ENCODE results near the gene JUND.
A peak's percentile ranks its signal among the peaks of the same experiment; 100 is the strongest.

The JUND gene

DNA sequence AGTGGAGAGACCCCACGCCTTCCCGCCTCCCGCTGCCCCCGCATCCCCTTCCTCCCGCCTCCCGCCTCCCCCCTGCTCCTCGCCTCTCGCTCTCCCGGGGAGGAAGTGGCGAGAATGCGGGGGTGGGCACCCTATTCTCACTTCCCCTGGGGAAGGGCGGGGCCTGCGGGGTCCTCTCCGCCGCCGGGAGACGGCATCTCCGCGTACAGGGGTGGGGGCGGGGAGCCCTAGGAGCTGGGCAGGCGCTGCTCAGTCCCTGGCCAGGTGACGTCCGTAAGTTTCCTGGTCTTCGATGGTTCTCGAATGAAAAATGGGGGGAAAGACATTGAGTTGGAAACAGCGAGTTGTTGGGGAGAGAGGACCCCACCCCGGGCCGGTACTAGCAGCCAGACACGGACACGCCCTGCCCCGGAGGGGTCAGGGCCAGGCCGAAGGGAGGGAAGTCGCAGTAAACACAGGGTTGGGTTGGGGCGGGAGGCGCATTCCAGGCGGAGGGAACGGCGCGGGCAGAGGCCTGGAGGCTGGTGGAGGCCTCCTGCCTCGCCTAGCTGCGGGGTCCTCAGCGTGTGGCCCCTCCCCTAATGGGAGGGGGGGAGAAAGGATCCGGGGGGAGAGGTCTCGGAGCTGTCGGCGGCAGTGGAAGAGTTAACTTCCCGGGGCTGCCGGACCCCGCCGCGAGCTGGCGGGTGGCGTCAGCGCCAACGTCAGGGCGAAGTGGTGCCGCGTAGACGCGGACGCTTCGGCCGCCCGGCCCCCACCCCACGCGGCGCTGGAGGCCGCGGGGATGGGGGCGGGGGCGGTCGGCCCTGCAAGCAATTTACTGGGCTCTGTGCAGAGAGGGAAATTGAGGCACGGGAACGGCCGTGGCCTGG, 10.4 kb upstream of the JUND start:
- Histone ChIP-seq H3K27ac (replicated peaks) (peak overlapping the region; percentile 96), H3K4me3 (replicated peaks; ENCODE audit: insufficient read depth, low read length) (peak overlapping the region; percentile 41), H3K27me3 (ENCODE audit: insufficient read depth, poor library complexity, severe bottlenecking) (no peaks in the 10 kb centered on the region)
- TF ChIP-seq, protein P1, sequence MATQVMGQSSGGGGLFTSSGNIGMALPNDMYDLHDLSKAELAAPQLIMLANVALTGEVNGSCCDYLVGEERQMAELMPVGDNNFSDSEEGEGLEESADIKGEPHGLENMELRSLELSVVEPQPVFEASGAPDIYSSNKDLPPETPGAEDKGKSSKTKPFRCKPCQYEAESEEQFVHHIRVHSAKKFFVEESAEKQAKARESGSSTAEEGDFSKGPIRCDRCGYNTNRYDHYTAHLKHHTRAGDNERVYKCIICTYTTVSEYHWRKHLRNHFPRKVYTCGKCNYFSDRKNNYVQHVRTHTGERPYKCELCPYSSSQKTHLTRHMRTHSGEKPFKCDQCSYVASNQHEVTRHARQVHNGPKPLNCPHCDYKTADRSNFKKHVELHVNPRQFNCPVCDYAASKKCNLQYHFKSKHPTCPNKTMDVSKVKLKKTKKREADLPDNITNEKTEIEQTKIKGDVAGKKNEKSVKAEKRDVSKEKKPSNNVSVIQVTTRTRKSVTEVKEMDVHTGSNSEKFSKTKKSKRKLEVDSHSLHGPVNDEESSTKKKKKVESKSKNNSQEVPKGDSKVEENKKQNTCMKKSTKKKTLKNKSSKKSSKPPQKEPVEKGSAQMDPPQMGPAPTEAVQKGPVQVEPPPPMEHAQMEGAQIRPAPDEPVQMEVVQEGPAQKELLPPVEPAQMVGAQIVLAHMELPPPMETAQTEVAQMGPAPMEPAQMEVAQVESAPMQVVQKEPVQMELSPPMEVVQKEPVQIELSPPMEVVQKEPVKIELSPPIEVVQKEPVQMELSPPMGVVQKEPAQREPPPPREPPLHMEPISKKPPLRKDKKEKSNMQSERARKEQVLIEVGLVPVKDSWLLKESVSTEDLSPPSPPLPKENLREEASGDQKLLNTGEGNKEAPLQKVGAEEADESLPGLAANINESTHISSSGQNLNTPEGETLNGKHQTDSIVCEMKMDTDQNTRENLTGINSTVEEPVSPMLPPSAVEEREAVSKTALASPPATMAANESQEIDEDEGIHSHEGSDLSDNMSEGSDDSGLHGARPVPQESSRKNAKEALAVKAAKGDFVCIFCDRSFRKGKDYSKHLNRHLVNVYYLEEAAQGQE (IDR thresholded peaks at IDR 0.05; ENCODE audit: insufficient replicate concordance, low read depth) = no peak
- TF ChIP-seq POLR2AphosphoS5 (IDR thresholded peaks at IDR 0.05; ENCODE audit: low read depth) (peak; percentile 68), SPI1 (IDR thresholded peaks at IDR 0.05; ENCODE audit: borderline replicate concordance, low read depth) (peak; percentile 99), CTCF (IDR thresholded peaks at IDR 0.05; ENCODE audit: insufficient read depth, low read length) (no peak), GABPA (IDR thresholded peaks at IDR 0.05; ENCODE audit: low read depth) (peak; percentile 66)
- peak; percentile 93 to 96 for DNase-seq (ENCODE audit: low read depth in 1 of 2, low spot score in 1 of 2)

DNA sequence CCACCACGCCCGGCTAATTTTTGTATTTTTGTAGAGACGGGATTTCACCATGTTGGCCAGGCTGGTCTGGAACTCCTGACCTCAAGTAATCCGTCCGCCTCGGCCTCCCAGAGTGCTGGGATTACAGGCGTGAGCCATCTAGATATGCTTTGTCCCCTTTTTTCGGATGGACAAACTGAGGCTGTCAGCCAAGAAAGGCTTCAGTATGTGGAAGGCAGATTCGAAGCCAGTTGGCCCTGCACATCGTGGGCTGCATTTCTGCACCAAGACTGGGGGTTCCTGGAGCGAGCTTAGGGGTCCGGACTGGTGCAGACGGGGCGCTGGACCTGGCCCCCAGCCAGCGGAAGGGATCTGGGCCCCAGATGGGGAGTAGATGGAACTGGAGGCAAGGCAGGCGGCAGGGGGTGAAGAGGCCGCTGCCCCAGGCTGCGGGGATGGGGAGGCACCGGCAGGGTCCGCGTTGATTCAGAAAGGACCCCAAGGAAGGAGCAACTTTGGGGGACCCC, 9.7 kb upstream of the JUND start:
- DNase-seq (ENCODE audit: low read depth in 1 of 2, low spot score in 1 of 2) = no peak
- H3K4me3 ChIP-seq (replicated peaks; ENCODE audit: insufficient read depth, low read length) = peak overlapping the region; percentile 41
- peak overlapping the region; percentile 96 for H3K27ac ChIP-seq (replicated peaks)
- no peaks in the 10 kb centered on the region for H3K27me3 ChIP-seq (ENCODE audit: insufficient read depth, poor library complexity, severe bottlenecking)
- TF ChIP-seq CTCF (IDR thresholded peaks at IDR 0.05; ENCODE audit: insufficient read depth, low read length) (no peak), SPI1 (IDR thresholded peaks at IDR 0.05; ENCODE audit: borderline replicate concordance, low read depth) (no peak), GABPA (IDR thresholded peaks at IDR 0.05; ENCODE audit: low read depth) (no peak), POLR2AphosphoS5 (IDR thresholded peaks at IDR 0.05; ENCODE audit: low read depth) (no peak)
- TF ChIP-seq, protein P1 (IDR thresholded peaks at IDR 0.05; ENCODE audit: insufficient replicate concordance, low read depth) = no peak

- Histone ChIP-seq H3K27me3 (ENCODE audit: insufficient read depth, poor library complexity, severe bottlenecking) (no peaks in the 10 kb centered on the region), H3K27ac (replicated peaks) (peak overlapping the region; percentile 96), H3K4me3 (replicated peaks; ENCODE audit: insufficient read depth, low read length) (no peak overlapping the region)
- TF ChIP-seq SPI1 (IDR thresholded peaks at IDR 0.05; ENCODE audit: borderline replicate concordance, low read depth) = no peak
- peak; percentile 36; the same call in 1 of the 2 replicates for TF ChIP-seq POLR2AphosphoS5 (IDR thresholded peaks at IDR 0.05; ENCODE audit: low read depth)
- DNase-seq (ENCODE audit: low read depth in 1 of 2, low spot score in 1 of 2) = peak in 1 of 2 experiments; percentile 79
Measured at GRCh38 chr19:18290302-18291018, 9.0 kb upstream of the JUND start.

All from HL-60 (cell line).